Ovary (tissue), 3 donors: ENCODE data around the gene CYP8B1.

Experiments used
- EP300 ChIP-seq: sonication (generic); formaldehyde crosslinking; IDR thresholded peaks from one replicate; pipeline ENCODE4 v1.6.1; 2017; ENCODE audit warnings: antibody characterized with exemption
- POLR2A ChIP-seq: fragments of 450-650 bp; IDR thresholded peaks from one replicate; pipeline ENCODE4 v1.6.1; 2017; ENCODE audit warnings: antibody characterized with exemption, mild to moderate bottlenecking, moderate library complexity
- TF ChIP-seq, protein P1 (sequence below), 3 donors: fragments of 450-650 bp in 2 of 3; fragments of 200-600 bp in 1 of 3; IDR thresholded peaks; one replicate each; pipeline versions ENCODE4 v1.5.1 to v1.8.0; 2016 to 2022; ENCODE audit warnings: antibody characterized with exemption in 3 of 3, mild to moderate bottlenecking in 1 of 3
- donor health status: DM: no; HTN: no; CAD: no.

DNA sequence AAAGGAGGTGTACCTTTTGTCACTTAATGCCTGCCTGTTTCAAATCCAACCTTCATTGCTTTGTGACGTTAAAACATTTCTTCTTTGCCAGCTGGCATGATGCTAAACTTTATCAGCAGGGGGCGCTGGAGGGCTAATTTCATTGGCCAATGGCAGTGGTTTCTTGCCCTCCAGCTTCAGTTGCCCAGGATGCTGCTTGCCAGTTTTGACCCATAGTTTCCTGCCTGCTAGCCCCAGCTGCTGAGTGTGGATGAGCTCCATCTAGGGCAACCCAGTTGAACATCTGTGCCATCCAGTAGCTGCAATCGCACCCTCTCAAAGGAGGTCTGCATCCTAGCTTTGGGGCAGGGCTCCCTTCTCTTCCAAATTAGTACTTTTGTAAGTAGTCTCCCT lies 44.4 kb downstream of the CYP8B1 start:
- TF ChIP-seq, protein P1, sequence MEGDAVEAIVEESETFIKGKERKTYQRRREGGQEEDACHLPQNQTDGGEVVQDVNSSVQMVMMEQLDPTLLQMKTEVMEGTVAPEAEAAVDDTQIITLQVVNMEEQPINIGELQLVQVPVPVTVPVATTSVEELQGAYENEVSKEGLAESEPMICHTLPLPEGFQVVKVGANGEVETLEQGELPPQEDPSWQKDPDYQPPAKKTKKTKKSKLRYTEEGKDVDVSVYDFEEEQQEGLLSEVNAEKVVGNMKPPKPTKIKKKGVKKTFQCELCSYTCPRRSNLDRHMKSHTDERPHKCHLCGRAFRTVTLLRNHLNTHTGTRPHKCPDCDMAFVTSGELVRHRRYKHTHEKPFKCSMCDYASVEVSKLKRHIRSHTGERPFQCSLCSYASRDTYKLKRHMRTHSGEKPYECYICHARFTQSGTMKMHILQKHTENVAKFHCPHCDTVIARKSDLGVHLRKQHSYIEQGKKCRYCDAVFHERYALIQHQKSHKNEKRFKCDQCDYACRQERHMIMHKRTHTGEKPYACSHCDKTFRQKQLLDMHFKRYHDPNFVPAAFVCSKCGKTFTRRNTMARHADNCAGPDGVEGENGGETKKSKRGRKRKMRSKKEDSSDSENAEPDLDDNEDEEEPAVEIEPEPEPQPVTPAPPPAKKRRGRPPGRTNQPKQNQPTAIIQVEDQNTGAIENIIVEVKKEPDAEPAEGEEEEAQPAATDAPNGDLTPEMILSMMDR (IDR thresholded peaks at IDR 0.05): peak in 2 of 3 donors; percentile 11 to 30
- TF ChIP-seq POLR2A: no peak
- no peak for TF ChIP-seq EP300
